Lower lobe of right lung (tissue), 2 donors: Measurements from ENCODE around the gene LONRF2. TPM values are rescaled to one million over a fixed set of nuclear protein-coding genes. Genes with fewer than 3 reads are reported as not detected.
A peak's percentile ranks its signal among the peaks of the same experiment; 100 is the strongest.

Source experiments
- ATAC-seq, 2 donors: fragments of 200-7000 bp; cut with Tn5 transposase; one replicate each; pipeline ENCODE4 v1.9.1; 2020 to 2022; ENCODE audit warnings: mild to moderate bottlenecking in 2 of 2, moderate library complexity in 2 of 2
- DNase-seq: peaks from one replicate; pipeline ENCODE4 v3.0.0-alpha.2; 2020
- H3K27ac ChIP-seq: fragments of 200-600 bp; one replicate; pipeline ENCODE4 v1.8.0; 2022
- H3K27me3 ChIP-seq: fragments of 200-600 bp; one replicate; pipeline ENCODE4 v1.8.0; 2022; ENCODE audit warnings: low read depth
- H3K36me3 ChIP-seq: fragments of 200-600 bp; one replicate; pipeline ENCODE4 v1.8.0; 2022; ENCODE audit warnings: mild to moderate bottlenecking
- H3K4me1 ChIP-seq: fragments of 200-600 bp; one replicate; pipeline ENCODE4 v1.8.0; 2022
- H3K4me3 ChIP-seq: fragments of 200-600 bp; one replicate; pipeline ENCODE4 v1.8.0; 2022; ENCODE audit warnings: mild to moderate bottlenecking
- H3K9me3 ChIP-seq: fragments of 200-600 bp; one replicate; pipeline ENCODE4 v1.8.0; 2022
- intact Hi-C: fragments of 100-400 bp; cut with DNase I; formaldehyde crosslinking; loops from one replicate; pipeline ENCODE4 v1.11.0; 2022
- total RNA-seq: library from RNA; stranded (reverse); fragmentation: NEBNext Ultra II Directional; extraction: Animal tissue kit (Norgen Biotek cat#: 25700); gene quantifications from one replicate; pipeline ENCODE4 v1.2.1, GENCODE V29; 2021
- TF ChIP-seq, protein P1 (sequence below): fragments of 200-600 bp; IDR thresholded peaks from one replicate; pipeline ENCODE4 v1.8.0; 2022; ENCODE audit warnings: antibody characterized with exemption, mild to moderate bottlenecking
- donor health status: DM: no; HTN: yes; CAD: no; lungs with severe emphysema.

Gene LONRF2
- total RNA-seq, 1 donor from 2014 or later = 2.1 TPM

DNA sequence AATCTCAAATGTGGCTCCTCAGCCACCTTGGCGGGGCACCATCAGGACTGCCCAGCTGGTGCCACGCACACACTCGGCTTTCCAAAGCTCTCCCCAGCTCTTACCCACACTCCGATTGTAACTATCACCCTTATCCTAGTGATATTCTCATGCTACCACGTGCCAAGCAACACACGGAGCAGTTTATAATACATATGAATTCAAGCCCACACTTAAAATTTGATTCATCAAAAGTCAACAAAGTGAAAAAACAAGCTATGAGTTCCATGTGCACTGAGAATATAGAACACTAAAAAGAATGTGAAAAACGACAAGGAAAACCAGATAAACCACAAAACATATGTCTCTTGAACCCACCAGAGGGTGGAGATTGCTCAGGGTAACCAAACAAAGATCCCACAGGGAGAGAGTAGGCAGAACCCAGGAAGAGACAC lies 31.6 kb downstream of the LONRF2 start:
- H3K4me3 ChIP-seq = no peak overlapping the region

GRCh38 chr2:100289020-100289419 lies 33.3 kb downstream of the LONRF2 start:
- Histone ChIP-seq H3K27ac (no peak overlapping the region), H3K36me3 (no peaks in the 10 kb centered on the region), H3K4me3 (no peak overlapping the region), H3K9me3 (no peaks in the 10 kb centered on the region), H3K4me1 (peaks cover 5% of the 10 kb centered on the region), H3K27me3 (no peaks in the 10 kb centered on the region)
- no peak for DNase-seq
- TF ChIP-seq, protein P1, sequence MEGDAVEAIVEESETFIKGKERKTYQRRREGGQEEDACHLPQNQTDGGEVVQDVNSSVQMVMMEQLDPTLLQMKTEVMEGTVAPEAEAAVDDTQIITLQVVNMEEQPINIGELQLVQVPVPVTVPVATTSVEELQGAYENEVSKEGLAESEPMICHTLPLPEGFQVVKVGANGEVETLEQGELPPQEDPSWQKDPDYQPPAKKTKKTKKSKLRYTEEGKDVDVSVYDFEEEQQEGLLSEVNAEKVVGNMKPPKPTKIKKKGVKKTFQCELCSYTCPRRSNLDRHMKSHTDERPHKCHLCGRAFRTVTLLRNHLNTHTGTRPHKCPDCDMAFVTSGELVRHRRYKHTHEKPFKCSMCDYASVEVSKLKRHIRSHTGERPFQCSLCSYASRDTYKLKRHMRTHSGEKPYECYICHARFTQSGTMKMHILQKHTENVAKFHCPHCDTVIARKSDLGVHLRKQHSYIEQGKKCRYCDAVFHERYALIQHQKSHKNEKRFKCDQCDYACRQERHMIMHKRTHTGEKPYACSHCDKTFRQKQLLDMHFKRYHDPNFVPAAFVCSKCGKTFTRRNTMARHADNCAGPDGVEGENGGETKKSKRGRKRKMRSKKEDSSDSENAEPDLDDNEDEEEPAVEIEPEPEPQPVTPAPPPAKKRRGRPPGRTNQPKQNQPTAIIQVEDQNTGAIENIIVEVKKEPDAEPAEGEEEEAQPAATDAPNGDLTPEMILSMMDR = no peak
- ATAC-seq = no peak
- intact Hi-C loops = no loop called here

More for the DNA sequence above, 31.6 kb downstream of the LONRF2 start:
- peak overlapping the region; percentile 18 for H3K27ac ChIP-seq
- no peaks in the 10 kb centered on the region for H3K36me3 ChIP-seq
- H3K9me3 ChIP-seq = no peaks in the 10 kb centered on the region
- DNase-seq (no peak), ATAC-seq (peak in 1 of 2 donors; percentile 19)
- H3K4me1 ChIP-seq = peaks cover 5% of the 10 kb centered on the region
- intact Hi-C loops = no loop called here
- H3K27me3 ChIP-seq = no peaks in the 10 kb centered on the region
- TF ChIP-seq, protein P1 = no peak

DNA sequence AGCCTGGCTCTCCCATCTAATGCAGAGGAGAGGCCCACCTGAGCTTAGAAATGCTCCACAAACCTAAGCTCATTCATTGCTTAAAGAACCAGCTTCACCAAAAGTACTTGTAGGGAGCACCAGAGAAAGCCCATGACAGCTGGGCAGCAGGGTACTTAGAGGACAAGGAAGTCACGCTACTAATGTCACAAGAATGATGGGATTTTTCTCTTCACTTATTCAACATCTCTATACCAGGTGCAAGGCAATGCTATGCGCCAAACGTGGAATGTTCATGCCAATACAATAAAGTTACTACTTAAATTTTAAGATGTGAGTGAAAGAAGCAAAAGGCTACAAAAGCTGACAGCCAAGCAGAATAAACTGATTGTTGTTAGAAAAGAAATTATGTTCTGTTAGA lies 36.0 kb downstream of the LONRF2 start:
- Histone ChIP-seq H3K27me3 (no peaks in the 10 kb centered on the region), H3K9me3 (no peaks in the 10 kb centered on the region), H3K4me3 (no peak overlapping the region), H3K4me1 (no peaks in the 10 kb centered on the region), H3K36me3 (no peaks in the 10 kb centered on the region), H3K27ac (no peak overlapping the region)
- ATAC-seq (no peak), DNase-seq (no peak)
- intact Hi-C loops = no loop called here
- TF ChIP-seq, protein P1 = no peak

GRCh38 chr2:100285691-100286090 lies 36.6 kb downstream of the LONRF2 start:
- Histone ChIP-seq H3K27me3 (no peaks in the 10 kb centered on the region), H3K36me3 (no peaks in the 10 kb centered on the region), H3K9me3 (no peaks in the 10 kb centered on the region), H3K4me3 (no peak overlapping the region), H3K27ac (no peak overlapping the region), H3K4me1 (no peaks in the 10 kb centered on the region)
- ATAC-seq (no peak), DNase-seq (no peak)
- intact Hi-C loops = no loop called here
- TF ChIP-seq, protein P1 = no peak

DNA sequence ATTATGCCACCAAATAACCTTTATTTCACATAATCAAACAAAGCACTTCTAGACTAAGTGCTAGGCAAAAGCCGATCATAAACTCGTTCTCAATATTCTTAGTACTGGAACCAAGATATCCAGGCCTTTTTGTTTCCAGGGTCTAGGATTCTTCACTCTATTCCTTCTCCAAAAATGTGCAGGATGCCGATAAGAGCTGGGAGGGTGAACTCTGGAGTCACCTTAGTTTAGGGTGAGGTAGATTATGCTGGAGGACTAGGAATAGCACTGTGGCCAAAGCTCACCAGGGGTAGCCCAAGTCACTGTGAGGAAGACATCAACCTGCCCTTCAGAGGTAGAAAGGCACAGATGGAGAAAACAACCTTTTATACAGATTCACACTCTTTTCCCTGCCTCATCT lies 37.3 kb downstream of the LONRF2 start:
- TF ChIP-seq, protein P1 = no peak
- no peak for ATAC-seq
- Histone ChIP-seq H3K9me3 (no peaks in the 10 kb centered on the region), H3K36me3 (no peaks in the 10 kb centered on the region), H3K27me3 (no peaks in the 10 kb centered on the region), H3K27ac (no peak overlapping the region), H3K4me1 (no peaks in the 10 kb centered on the region), H3K4me3 (no peak overlapping the region)
- intact Hi-C loops = no loop called here
- no peak for DNase-seq
